ENCODE measurements around the gene RNF223. TPM values are rescaled to one million over a fixed set of nuclear protein-coding genes. Genes with fewer than 3 reads are reported as not detected.
A peak's percentile ranks its signal among the peaks of the same experiment; 100 is the strongest.

The RNF223 gene
- total and polyA plus RNA-seq, 2 of the 8 experiments (the other 6 are each of a cell fraction or from before 2014, with no cell fraction given) = not detected

DNA sequence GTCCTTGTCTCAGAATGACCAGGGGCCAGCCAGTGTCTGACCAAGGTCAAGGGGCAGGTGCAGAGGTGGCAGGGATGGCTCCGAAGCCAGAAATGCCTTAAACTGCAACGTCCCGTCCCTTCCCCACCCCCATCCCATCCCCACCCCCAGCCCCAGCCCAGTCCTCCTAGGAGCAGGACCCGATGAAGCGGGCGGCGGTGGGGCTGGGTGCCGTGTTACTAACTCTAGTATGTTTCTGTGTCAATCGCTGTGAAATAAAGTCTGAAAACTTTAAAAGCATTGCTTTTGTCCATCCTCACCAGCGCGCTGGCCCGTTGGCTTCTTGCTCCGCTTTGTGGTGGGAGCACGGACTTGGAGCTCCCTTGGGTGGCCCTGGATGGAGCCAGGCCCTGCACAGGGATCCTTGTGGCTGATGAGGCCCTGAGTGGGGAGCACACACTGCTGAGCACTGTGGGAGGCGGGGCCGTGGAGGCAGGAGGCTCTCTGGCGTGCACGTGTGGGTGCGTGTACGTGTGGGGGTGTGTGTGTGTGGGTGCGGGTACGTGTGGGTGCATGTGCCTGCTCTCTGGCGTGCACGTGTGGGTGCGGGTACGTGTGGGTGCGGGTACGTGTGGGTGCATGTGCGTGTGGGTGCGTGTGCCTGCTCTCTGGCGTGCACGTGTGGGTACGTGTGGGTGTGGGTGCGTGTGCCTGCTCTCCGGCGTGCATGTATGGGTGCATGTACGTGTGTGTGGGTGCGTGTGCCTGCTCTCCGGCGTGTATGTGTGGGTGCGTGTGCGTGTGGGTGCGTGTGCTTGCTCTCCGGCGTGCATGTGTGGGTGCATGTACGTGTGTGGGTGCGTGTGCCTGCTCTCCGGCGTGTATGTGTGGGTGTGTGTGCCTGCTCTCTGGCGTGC, 18.0 kb downstream of the RNF223 start:
- Histone ChIP-seq H3K36me3 (ENCODE audit: control insufficient read depth in 2 of 4, insufficient read depth in 4 of 4, low read length in 3 of 4) (peaks cover 2 to 38% (median 24%) of the 10 kb centered on the region in 4 experiments; a peak in 6 of 8 replicates), H3K14ac (ENCODE audit: insufficient read length) (no peak overlapping the region), H3K9me3 (ENCODE audit: insufficient read depth in 2 of 2, low read depth in 1 of 2, low read length in 1 of 2) (no peaks in the 10 kb centered on the region), H4K5ac (ENCODE audit: insufficient read length, low read depth, low read length) (no peak overlapping the region), H3K79me1 (ENCODE audit: low read depth, low read length) (peaks cover 5% of the 10 kb centered on the region; the same call in 1 of the 2 replicates), H4K20me1 (replicated peaks in 1 of 2; ENCODE audit: control insufficient read depth in 1 of 2, insufficient read depth in 2 of 2, low read length in 2 of 2) (peaks cover 0 to 24% of the 10 kb centered on the region in 2 experiments), H3K27me3 (replicated peaks in 1 of 4; ENCODE audit: control insufficient read depth in 3 of 4, extremely low read depth in 1 of 4, insufficient read depth in 3 of 4, low read length in 3 of 4) (peaks cover 6 to 28% (median 20%) of the 10 kb centered on the region in 4 experiments), H3K9ac (replicated peaks in 1 of 4; ENCODE audit: extremely low read depth in 1 of 4, low read depth in 3 of 4, low read length in 3 of 4) (no peak overlapping the region), H4K8ac (ENCODE audit: extremely low read depth, insufficient read depth, low read length) (no peak overlapping the region), H3K18ac (ENCODE audit: extremely low read depth, low read length) (no peak overlapping the region), H3K23me2 (ENCODE audit: low read depth, low read length) (peaks cover 7% of the 10 kb centered on the region; the same call in 1 of the 2 replicates), H2BK5ac (ENCODE audit: low read depth, low read length) (no peak overlapping the region), H2AK5ac (ENCODE audit: low read depth, low read length) (0 out of 2 replicates have a peak overlapping the region, but pooled peaks have one; percentile 3), H2BK15ac (ENCODE audit: low read length) (no peak overlapping the region), H2BK12ac (ENCODE audit: low read depth, low read length) (0 out of 2 replicates have a peak overlapping the region, but pooled peaks have one; percentile 1), H2AFZ (ENCODE audit: low read length) (no peak overlapping the region), H3K79me2 (ENCODE audit: control insufficient read depth in 1 of 2, insufficient read depth in 2 of 2, low read length in 2 of 2) (no peaks in the 10 kb centered on the region), H2BK20ac (ENCODE audit: low read length) (no peak overlapping the region), H3K23ac (ENCODE audit: insufficient read length) (no peak overlapping the region), H3K4me1 (replicated peaks in 1 of 4; ENCODE audit: control insufficient read depth in 3 of 4, insufficient read depth in 4 of 4, low read length in 3 of 4) (peaks cover 0 to 9% (median 6%) of the 10 kb centered on the region in 4 experiments; a peak in 5 of 7 replicates), H3K56ac (replicated peaks; ENCODE audit: insufficient read length, low read depth, low read length) (no peak overlapping the region), H3K4me2 (ENCODE audit: insufficient read depth in 1 of 2, low read depth in 2 of 2, low read length in 2 of 2) (no peak overlapping the region), H4K91ac (replicated peaks; ENCODE audit: insufficient read length, low read length) (no peak overlapping the region), H3K4me3 (ENCODE audit: extremely low read depth in 1 of 4, insufficient read depth in 2 of 4, low read depth in 3 of 4, low read length in 4 of 4) (no peak overlapping the region), H3K4ac (replicated peaks; ENCODE audit: insufficient read length, low read depth, low read length) (no peak overlapping the region), H3K27ac (ENCODE audit: low read depth, low read length) (no peak overlapping the region), H2BK120ac (replicated peaks; ENCODE audit: low read depth, low read length) (no peak overlapping the region)
- TF ChIP-seq SIX5 (IDR thresholded peaks at IDR 0.05; ENCODE audit: low read depth, low read length) (no peak), POLR2AphosphoS5 (IDR thresholded peaks at IDR 0.05; ENCODE audit: low read depth, low read length) (peak; percentile 40; the same call in 1 of the 2 replicates), RNF2 (IDR thresholded peaks at IDR 0.05; ENCODE audit: borderline replicate concordance, low read depth, low read length, missing control alignments, poor library complexity, severe bottlenecking) (no peak), TAF1 (IDR thresholded peaks at IDR 0.05; ENCODE audit: low read depth, low read length) (no peak)
- 90% methylated on average over 34 of the region's 50 CpGs; no CpG with 5 or more reads in 1 of the 2 experiments for WGBS, 2 experiments (ENCODE audit: extremely low coverage in 1 of 2, insufficient coverage in 1 of 2, insufficient read length in 1 of 2, insufficient replicate concordance in 2 of 2, low coverage in 1 of 2, low lambda C conversion rate in 2 of 2, missing lambda C conversion rate in 1 of 2)
- CTCF ChIA-PET (ENCODE audit: partially characterized antibody) = interaction anchor here (1.1 to 10.2 kb wide), 3 partner anchors 7 to 72 kb away, joined by 3 to 70 read pairs (median 37); no protein-coding TSS in a partner anchor
- DNase-seq (ENCODE audit: low read depth in 1 of 2, low spot score in 2 of 2) (no peak), FAIRE-seq (no peak)
- POLR2A ChIA-PET (ENCODE audit: partially characterized antibody) = interaction anchor here (0.9 to 6.9 kb wide), 14 partner anchors 8 to 254 kb away, joined by 3 to 70 read pairs (median 4); partner anchors contain the start of gene PERM1

All from H1 (cell line).